Stomach (tissue), 9 donors: ENCODE measurements around the gene PRR12. TPM values are rescaled to one million over a fixed set of nuclear protein-coding genes. Genes with fewer than 3 reads are reported as not detected.

Experiments
- DNase-seq, 2 donors: peaks; one replicate each; pipeline versions ENCODE4 v3.0.0 to v3.0.0-alpha.2; 2013 to 2019
- H3K27ac ChIP-seq, 5 donors: fragments of 200-600 bp in 4 of 5; sonication (generic) in 4 of 5; one replicate each; pipeline ENCODE4 v1.5.1; 2013 to 2019; ENCODE audit warnings: mild to moderate bottlenecking in 1 of 5, moderate library complexity in 1 of 5
- H3K27me3 ChIP-seq, 3 donors: fragments of 200-600 bp; sonication (generic); one replicate each; pipeline ENCODE4 v1.5.1; 2017 to 2019; ENCODE audit warnings: mixed run types in 1 of 3
- H3K36me3 ChIP-seq, 4 donors: fragments of 200-600 bp; sonication (generic); 1 replicate in 3 of 4; 2 replicates in 1 of 4; pipeline ENCODE4 v1.5.1; 2016 to 2019
- H3K4me1 ChIP-seq, 4 donors: fragments of 200-600 bp; sonication (generic); one replicate each; pipeline ENCODE4 v1.5.1; 2016 to 2019
- H3K4me3 ChIP-seq, 4 donors: fragments of 200-600 bp; sonication (generic) in 3 of 4; one replicate each; pipeline ENCODE4 v1.5.1; 2016 to 2019; ENCODE audit warnings: mild to moderate bottlenecking in 1 of 4
- H3K9me3 ChIP-seq, 4 donors: fragments of 200-600 bp; sonication (generic); one replicate each; pipeline ENCODE4 v1.5.1; 2016 to 2019
- EP300 ChIP-seq: sonication (generic); formaldehyde crosslinking; IDR thresholded peaks from one replicate; pipeline ENCODE4 v1.6.1; 2017; ENCODE audit warnings: antibody characterized with exemption
- POLR2A ChIP-seq, 4 donors: fragments of 450-650 bp; IDR thresholded peaks; one replicate each; pipeline ENCODE4 v1.6.1; 2016; ENCODE audit warnings: antibody characterized with exemption in 4 of 4, control low read depth in 2 of 4, mild to moderate bottlenecking in 1 of 4, moderate library complexity in 1 of 4
- POLR2AphosphoS5 ChIP-seq, 3 donors: sonication (generic); formaldehyde crosslinking; IDR thresholded peaks; one replicate each; pipeline ENCODE4 v1.6.1; 2016; ENCODE audit warnings: antibody characterized with exemption in 3 of 3
- WGBS, 5 donors: extraction: QIAGEN DNeasy Blood & Tissue Kit in 3 of 5; methylation state at CpG; one replicate each; pipeline versions ENCODE4 v1.1.5 to v1.1.7; 2013 to 2018; 5-methylcytosine and 5-hydroxymethylcytosine counted together
- intact Hi-C: fragments of 100-400 bp; cut with DNase I; formaldehyde crosslinking; loops from one replicate; pipeline ENCODE4 v1.15.1; 2023; ENCODE audit warnings: low total_unique reads
- polyA plus RNA-seq, 3 donors: library from polyadenylated mRNA; stranded (reverse); fragments of 200-250 nt; gene quantifications; one replicate each; pipeline ENCODE4 v1.2.3, GENCODE V29; 2013
- small RNA-seq, 4 donors: library from RNA; depleted of rRNA; stranded (forward); fragments of <200 nt; gene quantifications; one replicate each; pipeline ENCODE3, GENCODE V24; 2016
- total RNA-seq, 5 donors: library from RNA; depleted of rRNA; stranded (reverse); fragments of >200 nt; gene quantifications; one replicate each; pipeline versions ENCODE4 v1.1.0 to v1.2.3, GENCODE V29; 2014 to 2016
- TF ChIP-seq, protein P1 (sequence below), 7 experiments: fragments of 450-650 bp in 4 of 7; fragments of 200-600 bp in 3 of 7; sonication (generic) in 3 of 7; IDR thresholded peaks; one replicate each; pipeline ENCODE4 v1.5.1; 2016 to 2019; ENCODE audit warnings: antibody characterized with exemption in 7 of 7, control low read depth in 2 of 7, mild to moderate bottlenecking in 1 of 7
- donor health status: healthy with polysubstance abuse.
- donor health status: Bipolar disorder and iron deficiency.
- donor health status: healthy.

PRR12 gene
- total and polyA plus RNA-seq, 8 donors: 3.1 to 88.3 (median 11.0) TPM

- H3K27me3 ChIP-seq: no peaks in the 10 kb centered on the region
- H3K27ac ChIP-seq: peak overlapping the region; percentile 15 to 96 (median 92)
- no peaks in the 10 kb centered on the region for H3K9me3 ChIP-seq
- DNase-seq: no peak
- TF ChIP-seq POLR2AphosphoS5 (IDR thresholded peaks at IDR 0.05) (no peak), POLR2A (IDR thresholded peaks at IDR 0.05) (no peak), EP300 (no peak)
- TF ChIP-seq, protein P1, sequence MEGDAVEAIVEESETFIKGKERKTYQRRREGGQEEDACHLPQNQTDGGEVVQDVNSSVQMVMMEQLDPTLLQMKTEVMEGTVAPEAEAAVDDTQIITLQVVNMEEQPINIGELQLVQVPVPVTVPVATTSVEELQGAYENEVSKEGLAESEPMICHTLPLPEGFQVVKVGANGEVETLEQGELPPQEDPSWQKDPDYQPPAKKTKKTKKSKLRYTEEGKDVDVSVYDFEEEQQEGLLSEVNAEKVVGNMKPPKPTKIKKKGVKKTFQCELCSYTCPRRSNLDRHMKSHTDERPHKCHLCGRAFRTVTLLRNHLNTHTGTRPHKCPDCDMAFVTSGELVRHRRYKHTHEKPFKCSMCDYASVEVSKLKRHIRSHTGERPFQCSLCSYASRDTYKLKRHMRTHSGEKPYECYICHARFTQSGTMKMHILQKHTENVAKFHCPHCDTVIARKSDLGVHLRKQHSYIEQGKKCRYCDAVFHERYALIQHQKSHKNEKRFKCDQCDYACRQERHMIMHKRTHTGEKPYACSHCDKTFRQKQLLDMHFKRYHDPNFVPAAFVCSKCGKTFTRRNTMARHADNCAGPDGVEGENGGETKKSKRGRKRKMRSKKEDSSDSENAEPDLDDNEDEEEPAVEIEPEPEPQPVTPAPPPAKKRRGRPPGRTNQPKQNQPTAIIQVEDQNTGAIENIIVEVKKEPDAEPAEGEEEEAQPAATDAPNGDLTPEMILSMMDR (IDR thresholded peaks at IDR 0.05): no peak
- H3K4me1 ChIP-seq: peaks cover 22 to 36% (median 31%) of the 10 kb centered on the region in 4 donors
- H3K36me3 ChIP-seq: peaks cover 20 to 48% (median 37%) of the 10 kb centered on the region in 4 donors
- 0 to 10% (median 1%) methylated on average over 8 to 9 of the region's 9 CpGs for WGBS, 5 donors
- peak overlapping the region; percentile 69 to 88 (median 82) for H3K4me3 ChIP-seq
- intact Hi-C loops: no loop called here
Observed at GRCh38 chr19:49666120-49666444, 75.1 kb downstream of the PRR12 start.

- intact Hi-C loops: no loop called here
- WGBS, 5 donors: 78 to 96% (median 91%) methylated on average over 2 of the region's 2 CpGs
- Histone ChIP-seq H3K4me1 (peaks cover 25 to 42% (median 40%) of the 10 kb centered on the region in 4 donors), H3K4me3 (no peak overlapping the region), H3K9me3 (no peaks in the 10 kb centered on the region), H3K36me3 (peaks cover 6 to 34% (median 23%) of the 10 kb centered on the region in 4 donors), H3K27me3 (no peaks in the 10 kb centered on the region), H3K27ac (no peak overlapping the region)
- TF ChIP-seq, protein P1 (IDR thresholded peaks at IDR 0.05): no peak
- TF ChIP-seq POLR2A (IDR thresholded peaks at IDR 0.05): no peak
- TF ChIP-seq POLR2AphosphoS5 (IDR thresholded peaks at IDR 0.05): no peak
- no peak for DNase-seq
Observed at GRCh38 chr19:49667473-49667872, 76.5 kb downstream of the PRR12 start.

- WGBS, 5 donors: 81 to 95% (median 91%) methylated on average over 3 of the region's 3 CpGs
- Histone ChIP-seq H3K27me3 (no peaks in the 10 kb centered on the region), H3K4me3 (no peak overlapping the region), H3K9me3 (no peaks in the 10 kb centered on the region), H3K4me1 (peaks cover 12 to 28% (median 27%) of the 10 kb centered on the region in 4 donors), H3K27ac (no peak overlapping the region), H3K36me3 (peaks cover 0 to 26% (median 14%) of the 10 kb centered on the region in 4 donors)
- no peak for DNase-seq
- TF ChIP-seq, protein P1 (IDR thresholded peaks at IDR 0.05): no peak
- TF ChIP-seq POLR2AphosphoS5 (IDR thresholded peaks at IDR 0.05) (no peak), POLR2A (IDR thresholded peaks at IDR 0.05) (no peak), EP300 (no peak)
- intact Hi-C loops: no loop called here
Observed at GRCh38 chr19:49669516-49669915, 78.5 kb downstream of the PRR12 start.

DNA sequence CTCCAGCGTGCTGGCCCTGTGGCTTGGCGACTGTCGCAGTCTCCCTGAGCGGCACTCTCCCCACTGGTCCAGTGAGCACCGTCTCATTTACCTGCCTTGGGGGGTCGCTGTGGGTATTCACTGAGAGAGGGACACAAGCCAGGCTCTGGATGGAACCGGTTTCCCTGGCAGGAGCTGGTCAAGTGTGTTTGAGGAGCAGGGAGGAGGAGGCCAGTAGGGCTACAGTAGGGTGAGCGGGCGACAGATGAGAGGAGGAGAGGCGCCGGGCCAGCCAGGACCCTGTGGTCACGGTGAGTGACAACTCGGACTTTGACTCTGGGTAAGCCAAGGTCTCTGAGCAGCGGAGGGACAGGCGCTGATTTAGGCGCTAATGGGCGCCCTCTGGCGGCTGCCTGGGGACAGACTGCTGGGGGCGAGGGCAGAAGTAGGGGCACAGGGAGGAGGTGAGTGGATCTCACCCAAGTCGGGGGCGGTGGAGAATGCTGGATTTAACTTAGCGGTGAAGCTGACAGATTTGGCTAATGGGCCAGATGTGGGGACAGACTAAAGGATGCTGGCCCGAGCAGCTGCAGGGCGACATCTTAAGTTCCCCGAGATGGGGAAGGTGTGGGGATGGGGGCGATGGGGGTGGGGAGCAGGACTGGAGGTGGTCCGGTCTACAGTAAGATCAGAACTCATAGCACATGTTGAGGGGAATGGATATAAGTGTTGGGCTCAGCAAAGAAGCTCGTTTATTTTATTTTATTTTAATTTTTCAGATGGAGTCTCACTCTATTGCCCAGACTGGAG is 81.3 kb downstream of the PRR12 start:
- no peaks in the 10 kb centered on the region for H3K9me3 ChIP-seq
- peaks cover 0 to 25% (median 14%) of the 10 kb centered on the region in 4 donors for H3K36me3 ChIP-seq
- H3K4me1 ChIP-seq: peaks cover 9 to 27% (median 21%) of the 10 kb centered on the region in 4 donors
- 20 to 32% (median 24%) methylated on average over 22 to 28 of the region's 28 CpGs for WGBS, 5 donors
- H3K4me3 ChIP-seq: no peak overlapping the region
- DNase-seq: peak; percentile 81 to 90
- no peaks in the 10 kb centered on the region for H3K27me3 ChIP-seq
- H3K27ac ChIP-seq: peak overlapping the region; percentile 21 to 77 (median 56)
- intact Hi-C loops: no loop called here
- TF ChIP-seq, protein P1 (IDR thresholded peaks at IDR 0.05): peak in 5 of 7 experiments; percentile 86 to 92 (median 90)
- TF ChIP-seq POLR2A (IDR thresholded peaks at IDR 0.05) (no peak), POLR2AphosphoS5 (IDR thresholded peaks at IDR 0.05) (peak in 1 of 3 donors; percentile 46)

Small RNA genes lying within 50 kb of the gene (small RNA-seq; reads per million reads assigned to genes)
- 0 reads per million in 4 donors for gene RF00019

Other genes with a start within 250 kb of the PRR12 start
- gene TEAD2, start 228.8 kb upstream of the PRR12 start, total RNA-seq: 10 to 100 TPM in 4 of 5 donors, 1 to 10 TPM in 1; 4.3 to 42.0 (median 17.8) TPM
- gene TEAD2, start 228.8 kb upstream of the PRR12 start, polyA plus RNA-seq: 10 to 100 TPM; 21.8 to 35.4 (median 26.6) TPM
- gene DKKL1, start 227.3 kb upstream of the PRR12 start, total RNA-seq: not detected
- under 1 TPM in 1 of 3 donors, not detected in 2; 0.35 TPM for gene DKKL1, start 227.3 kb upstream of the PRR12 start, polyA plus RNA-seq
- gene KASH5, start 202.9 kb upstream of the PRR12 start, total RNA-seq: under 1 TPM in 1 of 5 donors, not detected in 4; 0.37 TPM
- under 1 TPM in 1 of 3 donors, not detected in 2; 0.20 TPM for gene KASH5, start 202.9 kb upstream of the PRR12 start, polyA plus RNA-seq
- not detected for gene PTH2, start 167.7 kb upstream of the PRR12 start, total RNA-seq
- gene PTH2, start 167.7 kb upstream of the PRR12 start, polyA plus RNA-seq: not detected
- not detected for gene GFY, start 165.8 kb upstream of the PRR12 start, total RNA-seq
- not detected for gene GFY, start 165.8 kb upstream of the PRR12 start, polyA plus RNA-seq
- gene SLC17A7, start 149.7 kb upstream of the PRR12 start, total RNA-seq: 1 to 10 TPM in 3 of 5 donors, not detected in 2; 1.1 to 2.0 (median 1.8) TPM
- gene SLC17A7, start 149.7 kb upstream of the PRR12 start, polyA plus RNA-seq: under 1 TPM; 0.25 to 0.76 (median 0.65) TPM
- 100 to 1,000 TPM in 1 of 5 donors, 10 to 100 TPM in 4; 58.9 to 193 (median 70.7) TPM for gene PIH1D1, start 139.4 kb upstream of the PRR12 start, total RNA-seq
- 100 to 1,000 TPM in 2 of 3 donors, 10 to 100 TPM in 1; 94.5 to 110 (median 108) TPM for gene PIH1D1, start 139.4 kb upstream of the PRR12 start, polyA plus RNA-seq
- 100 to 1,000 TPM in 1 of 5 donors, 10 to 100 TPM in 4; 27.9 to 198 (median 42.6) TPM for gene ALDH16A1, start 138.0 kb upstream of the PRR12 start, total RNA-seq
- 10 to 100 TPM; 32.2 to 43.1 (median 42.5) TPM for gene ALDH16A1, start 138.0 kb upstream of the PRR12 start, polyA plus RNA-seq
- gene FLT3LG, start 117.0 kb upstream of the PRR12 start, total RNA-seq: 1 to 10 TPM in 2 of 5 donors, not detected in 3; 1.3 to 8.3 TPM
- gene FLT3LG, start 117.0 kb upstream of the PRR12 start, polyA plus RNA-seq: 10 to 100 TPM; 11.0 to 14.5 (median 11.8) TPM
- 1,000 to 10,000 TPM; 2,540 to 5,817 (median 2,738) TPM for gene RPL13A, start 103.6 kb upstream of the PRR12 start, total RNA-seq
- 1,000 to 10,000 TPM; 3,482 to 5,177 (median 4,220) TPM for gene RPL13A, start 103.6 kb upstream of the PRR12 start, polyA plus RNA-seq
- gene RPS11, start 94.7 kb upstream of the PRR12 start, total RNA-seq: 1,000 to 10,000 TPM in 4 of 5 donors, 100 to 1,000 TPM in 1; 581 to 4,374 (median 2,993) TPM
- 1,000 to 10,000 TPM; 5,306 to 7,461 (median 5,501) TPM for gene RPS11, start 94.7 kb upstream of the PRR12 start, polyA plus RNA-seq
- 100 to 1,000 TPM in 4 of 5 donors, 10 to 100 TPM in 1; 90.2 to 634 (median 183) TPM for gene FCGRT, start 78.5 kb upstream of the PRR12 start, total RNA-seq
- 10 to 100 TPM; 79.0 to 94.8 (median 92.0) TPM for gene FCGRT, start 78.5 kb upstream of the PRR12 start, polyA plus RNA-seq
- 100 to 1,000 TPM in 1 of 5 donors, 10 to 100 TPM in 2, 1 to 10 TPM in 1, not detected in 1; 3.1 to 553 (median 18.1) TPM for gene RCN3, start 63.2 kb upstream of the PRR12 start, total RNA-seq
- 10 to 100 TPM in 2 of 3 donors, 1 to 10 TPM in 1; 9.9 to 17.6 (median 10.1) TPM for gene RCN3, start 63.2 kb upstream of the PRR12 start, polyA plus RNA-seq
- gene NOSIP, start 10.6 kb upstream of the PRR12 start, total RNA-seq: 100 to 1,000 TPM in 1 of 5 donors, 10 to 100 TPM in 4; 18.1 to 354 (median 70.5) TPM
- 100 to 1,000 TPM in 2 of 3 donors, 10 to 100 TPM in 1; 94.6 to 154 (median 113) TPM for gene NOSIP, start 10.6 kb upstream of the PRR12 start, polyA plus RNA-seq
- gene PRRG2, start 9.9 kb upstream of the PRR12 start, total RNA-seq: 10 to 100 TPM in 1 of 5 donors, 1 to 10 TPM in 2, not detected in 2; 5.9 to 12.5 (median 10.0) TPM
- 10 to 100 TPM in 1 of 3 donors, 1 to 10 TPM in 2; 8.6 to 14.7 (median 9.0) TPM for gene PRRG2, start 9.9 kb upstream of the PRR12 start, polyA plus RNA-seq
- 100 to 1,000 TPM in 1 of 5 donors, 10 to 100 TPM in 3, 1 to 10 TPM in 1; 7.7 to 138 (median 63.9) TPM for gene RRAS, start 49.0 kb downstream of the PRR12 start, total RNA-seq
- gene RRAS, start 49.0 kb downstream of the PRR12 start, polyA plus RNA-seq: 100 to 1,000 TPM; 126 to 145 (median 130) TPM
- gene SCAF1, start 51.0 kb downstream of the PRR12 start, total RNA-seq: 10 to 100 TPM in 4 of 5 donors, 1 to 10 TPM in 1; 8.3 to 41.7 (median 19.8) TPM
- gene SCAF1, start 51.0 kb downstream of the PRR12 start, polyA plus RNA-seq: 10 to 100 TPM in 2 of 3 donors, 1 to 10 TPM in 1; 8.9 to 19.7 (median 12.1) TPM
- 100 to 1,000 TPM in 4 of 5 donors, 10 to 100 TPM in 1; 28.3 to 380 (median 104) TPM for gene IRF3, start 74.7 kb downstream of the PRR12 start, total RNA-seq
- gene IRF3, start 74.7 kb downstream of the PRR12 start, polyA plus RNA-seq: 100 to 1,000 TPM; 104 to 148 (median 114) TPM
- 10 to 100 TPM in 1 of 5 donors, 1 to 10 TPM in 4; 2.3 to 10.7 (median 7.5) TPM for gene BCL2L12, start 74.8 kb downstream of the PRR12 start, total RNA-seq
- gene BCL2L12, start 74.8 kb downstream of the PRR12 start, polyA plus RNA-seq: 10 to 100 TPM; 12.8 to 23.3 (median 22.4) TPM
- gene PRMT1, start 86.1 kb downstream of the PRR12 start, total RNA-seq: 100 to 1,000 TPM in 3 of 5 donors, 10 to 100 TPM in 2; 53.3 to 131 (median 104) TPM
- gene PRMT1, start 86.1 kb downstream of the PRR12 start, polyA plus RNA-seq: 100 to 1,000 TPM; 102 to 111 (median 111) TPM
- 1 to 10 TPM in 2 of 5 donors, not detected in 3; 1.1 to 1.7 TPM for gene ADM5, start 98.4 kb downstream of the PRR12 start, total RNA-seq
- 1 to 10 TPM in 1 of 3 donors, under 1 TPM in 2; 0.61 to 2.5 (median 1.00) TPM for gene ADM5, start 98.4 kb downstream of the PRR12 start, polyA plus RNA-seq
- gene CPT1C, start 99.9 kb downstream of the PRR12 start, total RNA-seq: 10 to 100 TPM in 1 of 5 donors, 1 to 10 TPM in 2, not detected in 2; 1.8 to 35.6 (median 3.0) TPM
- gene CPT1C, start 99.9 kb downstream of the PRR12 start, polyA plus RNA-seq: 10 to 100 TPM in 1 of 3 donors, 1 to 10 TPM in 2; 2.4 to 11.0 (median 3.1) TPM
- not detected for gene TSKS, start 172.1 kb downstream of the PRR12 start, total RNA-seq
- under 1 TPM in 1 of 3 donors, not detected in 2; 0.73 TPM for gene TSKS, start 172.1 kb downstream of the PRR12 start, polyA plus RNA-seq
- 100 to 1,000 TPM in 1 of 5 donors, 10 to 100 TPM in 4; 19.8 to 177 (median 38.4) TPM for gene AP2A1, start 175.8 kb downstream of the PRR12 start, total RNA-seq
- gene AP2A1, start 175.8 kb downstream of the PRR12 start, polyA plus RNA-seq: 10 to 100 TPM; 24.3 to 31.2 (median 27.3) TPM
- 10 to 100 TPM in 3 of 5 donors, 1 to 10 TPM in 2; 1.2 to 37.4 (median 10.5) TPM for gene FUZ, start 222.1 kb downstream of the PRR12 start, total RNA-seq
- gene FUZ, start 222.1 kb downstream of the PRR12 start, polyA plus RNA-seq: 10 to 100 TPM; 15.1 to 17.6 (median 15.9) TPM
- 100 to 1,000 TPM in 3 of 5 donors, 10 to 100 TPM in 2; 18.0 to 387 (median 178) TPM for gene MED25, start 227.1 kb downstream of the PRR12 start, total RNA-seq
- gene MED25, start 227.1 kb downstream of the PRR12 start, polyA plus RNA-seq: 10 to 100 TPM; 46.6 to 59.8 (median 55.3) TPM